SK-N-SH (cell line): ENCODE measurements around the gene TPST2. TPM values are rescaled to one million over a fixed set of nuclear protein-coding genes. Genes with fewer than 3 reads are reported as not detected.
A peak's percentile ranks its signal among the peaks of the same experiment; 100 is the strongest.

Source experiments
- CTCF ChIA-PET: fragments of 300-600, 350-600 bp; formaldehyde crosslinking; extraction: SDS; loops from one replicate; lab custom pipeline; 2021; lab: Yijun Ruan, JAX
- POLR2A ChIA-PET: fragments of 350-600 bp; sonication (Branson Sonifier 250); formaldehyde crosslinking; extraction: SDS; loops from one replicate; lab custom pipeline; 2020; ENCODE audit warnings: antibody characterized with exemption, inconsistent platforms; lab: Yijun Ruan, JAX
- DNase-seq: peaks from one replicate; pipeline ENCODE4 v3.0.0; 2012
- H2AFZ ChIP-seq: fragments of 200-600 bp; sonication (generic); 2 replicates; pipeline ENCODE4 v1.8.1; 2016; ENCODE audit warnings: antibody characterized with exemption, mild to moderate bottlenecking, low read depth
- H3F3A ChIP-seq: fragments of 200-600 bp; sonication (generic); replicated peaks from 2 replicates; pipeline ENCODE3; 2016; ENCODE audit warnings: antibody characterized with exemption, mild to moderate bottlenecking; ENCODE audit not compliant: insufficient read depth
- H3K27ac ChIP-seq, 2 experiments: fragments of 200-500 bp in 1 of 2; fragments of 200-600 bp in 1 of 2; sonication (Bioruptor generic) in 1 of 2; sonication (generic), shearing (Covaris generic) in 1 of 2; 2 replicates each; pipeline versions ENCODE4 v1.5.1 to v1.6.1; 2014 to 2016; ENCODE audit warnings: low read depth in 2 of 2, inconsistent platforms in 1 of 2, low read length in 1 of 2, mild to moderate bottlenecking in 1 of 2, mixed read lengths in 1 of 2
- H3K27me3 ChIP-seq: fragments of 200-600 bp; sonication (generic), shearing (Covaris generic); 2 replicates; pipeline ENCODE4 v1.6.1; 2016; ENCODE audit warnings: mixed run types; ENCODE audit not compliant: insufficient read depth
- H3K36me3 ChIP-seq, 2 experiments: fragments of 200-500 bp in 1 of 2; fragments of 200-600 bp in 1 of 2; sonication (Bioruptor generic) in 1 of 2; sonication (generic) in 1 of 2; replicated peaks in 1 of 2; 2 replicates each; pipeline versions ENCODE3 to v1.5.1; 2014 to 2016; ENCODE audit warnings: low read length in 1 of 2, mild to moderate bottlenecking in 1 of 2; ENCODE audit not compliant: insufficient read depth in 2 of 2, control insufficient read depth in 1 of 2
- H3K4me1 ChIP-seq, 2 experiments: fragments of 200-500 bp in 1 of 2; fragments of 200-600 bp in 1 of 2; sonication (Bioruptor generic) in 1 of 2; sonication (generic), shearing (Covaris generic) in 1 of 2; 2 replicates each; pipeline versions ENCODE4 v1.5.1 to v1.6.1; 2014 to 2016; ENCODE audit warnings: low read depth in 1 of 2, low read length in 1 of 2, mixed run types in 1 of 2; ENCODE audit not compliant: insufficient read depth in 2 of 2, control insufficient read depth in 1 of 2
- H3K4me2 ChIP-seq: fragments of 200-600 bp; sonication (generic), shearing (Covaris generic); 2 replicates; pipeline ENCODE4 v1.6.1; 2017; ENCODE audit warnings: mixed run types
- H3K4me3 ChIP-seq, 2 experiments: fragments of 200-500 bp in 1 of 2; fragments of 200-600 bp in 1 of 2; sonication (Bioruptor generic) in 1 of 2; sonication (generic), shearing (Covaris generic) in 1 of 2; 2 replicates each; pipeline versions ENCODE4 v1.5.1 to v1.8.1; 2014 to 2016; ENCODE audit warnings: low read depth in 2 of 2, inconsistent platforms in 1 of 2, low read length in 1 of 2, mild to moderate bottlenecking in 1 of 2, mixed read lengths in 1 of 2, moderate library complexity in 1 of 2
- H3K79me2 ChIP-seq: fragments of 200-600 bp; sonication (generic); 2 replicates; pipeline ENCODE4 v1.8.1; 2017; ENCODE audit warnings: mild to moderate bottlenecking; ENCODE audit not compliant: insufficient read depth
- H3K9ac ChIP-seq: fragments of 200-600 bp; sonication (generic); 2 replicates; pipeline ENCODE4 v1.6.1; 2017; ENCODE audit warnings: mixed run types
- H3K9me2 ChIP-seq: fragments of 200-600 bp; sonication (generic); 2 replicates; pipeline ENCODE4 v1.6.1; 2017; ENCODE audit warnings: mixed run types
- H3K9me3 ChIP-seq: fragments of 200-600 bp; sonication (generic); 2 replicates; pipeline ENCODE4 v1.6.1; 2017; ENCODE audit warnings: mixed run types, mild to moderate bottlenecking, moderate library complexity
- H4K20me1 ChIP-seq: fragments of 200-600 bp; sonication (generic); 2 replicates; pipeline ENCODE4 v1.6.1; 2017; ENCODE audit warnings: mild to moderate bottlenecking, mixed run types; ENCODE audit not compliant: insufficient read depth
- CHD2 ChIP-seq: fragments of 150-350 bp; IDR thresholded peaks from 2 replicates; pipeline ENCODE4 v1.6.1; 2018; ENCODE audit warnings: low read length; ENCODE audit not compliant: partially characterized antibody
- FOXM1 ChIP-seq: IDR thresholded peaks from 2 replicates; pipeline ENCODE4 v1.4.0; 2012; ENCODE audit warnings: low read depth, mild to moderate bottlenecking
- GABPA ChIP-seq: IDR thresholded peaks from 2 replicates; pipeline ENCODE4 v1.4.0; 2012; ENCODE audit warnings: low read depth, mild to moderate bottlenecking
- GATA2 ChIP-seq: sonication (generic); formaldehyde crosslinking; IDR thresholded peaks from 2 replicates; pipeline ENCODE4 v1.5.0; 2020; ENCODE audit warnings: mild to moderate bottlenecking, missing genetic modification reagents
- MXI1 ChIP-seq: IDR thresholded peaks from 2 replicates; pipeline ENCODE4 v1.6.1; 2012; ENCODE audit warnings: mild to moderate bottlenecking, low read depth, low read length, improper control_type of control experiment
- TCF12 ChIP-seq: IDR thresholded peaks from 2 replicates; pipeline ENCODE4 v1.4.0; 2012
- TEAD4 ChIP-seq: IDR thresholded peaks from 2 replicates; pipeline ENCODE4 v1.4.0; 2012; ENCODE audit warnings: mild to moderate bottlenecking, borderline replicate concordance; ENCODE audit not compliant: insufficient read depth
- YY1 ChIP-seq: IDR thresholded peaks from 2 replicates; pipeline ENCODE4 v1.4.0; 2012; ENCODE audit warnings: low read depth, mild to moderate bottlenecking
- WGBS: methylation state at CpG from one replicate; pipeline ENCODE4 v1.1.6; 2017; ENCODE audit warnings: low lambda C conversion rate; 5-methylcytosine and 5-hydroxymethylcytosine counted together
- polyA plus RNA-seq, 3 experiments: library from polyadenylated mRNA; depleted of rRNA; stranded (reverse); fragments of >200 nt; gene quantifications; 2 replicates each; pipeline ENCODE4 v1.2.3, GENCODE V29; 2012
- TF ChIP-seq, protein P1 (sequence below): IDR thresholded peaks from 2 replicates; pipeline ENCODE4 v1.4.0; 2012; ENCODE audit warnings: low read depth
- TF ChIP-seq, protein P2 (sequence below): IDR thresholded peaks from 2 replicates; pipeline ENCODE4 v1.4.0; 2012; ENCODE audit warnings: low read depth, borderline replicate concordance

TPST2 gene
- polyA plus RNA-seq, 1 of the 3 experiments (the other 2 are of a cell fraction), result 58.4 TPM

GRCh38 chr22:26482161-26482560, 107.8 kb downstream of the TPST2 start (continued):
- TF ChIP-seq, protein P1, sequence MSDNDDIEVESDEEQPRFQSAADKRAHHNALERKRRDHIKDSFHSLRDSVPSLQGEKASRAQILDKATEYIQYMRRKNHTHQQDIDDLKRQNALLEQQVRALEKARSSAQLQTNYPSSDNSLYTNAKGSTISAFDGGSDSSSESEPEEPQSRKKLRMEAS, result no peak
- TF ChIP-seq GABPA, result no peak
- TF ChIP-seq FOXM1, result no peak
- no peak for TF ChIP-seq MXI1

DNA sequence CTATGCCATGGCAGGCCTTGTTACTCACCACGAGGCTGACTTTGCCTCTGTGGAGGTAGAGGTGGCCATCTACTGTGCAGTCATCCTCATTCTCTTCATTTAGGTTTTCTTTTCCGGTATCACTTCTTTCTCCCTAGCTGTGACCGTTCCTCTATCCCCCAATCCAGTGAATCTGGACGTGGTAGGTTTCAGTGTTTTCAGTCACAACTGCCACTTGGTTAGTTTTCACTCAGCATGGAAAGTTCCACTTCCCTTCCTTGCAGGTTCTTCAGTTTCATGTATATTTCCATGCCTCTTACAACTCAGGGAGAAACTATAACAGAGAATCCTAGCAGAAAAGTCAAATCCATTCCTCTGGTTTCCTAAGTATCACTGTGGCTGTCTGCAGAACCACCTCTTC, 108.2 kb downstream of the TPST2 start:
- no peak for DNase-seq
- Histone ChIP-seq H3K4me3 (no peak overlapping the region), H3K4me2 (peak overlapping the region; percentile 89; the same call in 1 of the 2 replicates), H3K9me3 (no peaks in the 10 kb centered on the region), H3K9ac (no peak overlapping the region), H3K4me1 (peaks cover 4 to 27% of the 10 kb centered on the region in 2 experiments; a peak in 3 of 4 replicates), H3K27ac (no peak overlapping the region), H2AFZ (no peak overlapping the region), H3F3A (no peaks in the 10 kb centered on the region), H4K20me1 (no peaks in the 10 kb centered on the region), H3K9me2 (no peaks in the 10 kb centered on the region), H3K79me2 (peaks cover 83% of the 10 kb centered on the region), H3K36me3 (peaks cover 2 to 12% of the 10 kb centered on the region in 2 experiments), H3K27me3 (no peaks in the 10 kb centered on the region)
- CTCF ChIA-PET, result interaction anchor here (0.6 to 1.8 kb wide), 7 partner anchors 16 to 1279 kb away, joined by 3 to 4 read pairs (median 3); no protein-coding TSS in a partner anchor
- WGBS, result 80% methylated on average over 4 of the region's 4 CpGs
- TF ChIP-seq TEAD4 (no peak), YY1 (no peak), TCF12 (no peak), CHD2 (no peak)
- POLR2A ChIA-PET, result interaction anchor here (1.2 kb wide), 1 partner anchor 191 kb away, joined by 3 read pairs; no protein-coding TSS in a partner anchor

DNA sequence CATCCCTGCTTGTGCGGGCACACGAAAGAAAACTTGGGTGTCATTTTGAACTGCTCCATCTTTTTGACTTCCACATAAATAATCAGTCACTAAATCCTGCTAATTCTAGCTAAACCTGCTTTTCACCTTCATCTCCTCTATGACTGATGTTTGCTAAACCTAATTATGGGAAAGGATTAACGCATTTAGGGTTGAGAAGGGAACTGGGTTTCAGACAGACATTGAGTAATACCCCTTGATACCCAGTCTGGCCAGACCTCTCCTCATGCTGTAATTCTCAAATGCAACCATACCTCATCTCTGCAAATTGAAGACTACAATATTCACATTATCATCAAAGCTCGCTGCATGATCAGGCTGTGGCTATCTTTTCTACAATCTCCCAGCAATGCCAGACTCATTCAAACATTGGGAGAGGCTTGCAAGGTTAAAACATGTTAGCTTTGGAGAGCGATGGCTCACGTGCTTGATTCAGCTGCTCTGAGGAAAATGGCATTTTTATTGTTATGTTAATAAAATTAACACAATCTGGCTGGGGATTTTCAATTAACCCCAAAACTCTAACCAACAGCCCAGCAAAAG, 108.7 kb downstream of the TPST2 start:
- CTCF ChIA-PET, result interaction anchor here (1.1 to 1.8 kb wide), 5 partner anchors 15 to 114 kb away, joined by 3 to 4 read pairs (median 3); no protein-coding TSS in a partner anchor
- H3K4me1 ChIP-seq, result peaks cover 4 to 27% of the 10 kb centered on the region in 2 experiments; a peak in 3 of 4 replicates
- TF ChIP-seq, protein P2, sequence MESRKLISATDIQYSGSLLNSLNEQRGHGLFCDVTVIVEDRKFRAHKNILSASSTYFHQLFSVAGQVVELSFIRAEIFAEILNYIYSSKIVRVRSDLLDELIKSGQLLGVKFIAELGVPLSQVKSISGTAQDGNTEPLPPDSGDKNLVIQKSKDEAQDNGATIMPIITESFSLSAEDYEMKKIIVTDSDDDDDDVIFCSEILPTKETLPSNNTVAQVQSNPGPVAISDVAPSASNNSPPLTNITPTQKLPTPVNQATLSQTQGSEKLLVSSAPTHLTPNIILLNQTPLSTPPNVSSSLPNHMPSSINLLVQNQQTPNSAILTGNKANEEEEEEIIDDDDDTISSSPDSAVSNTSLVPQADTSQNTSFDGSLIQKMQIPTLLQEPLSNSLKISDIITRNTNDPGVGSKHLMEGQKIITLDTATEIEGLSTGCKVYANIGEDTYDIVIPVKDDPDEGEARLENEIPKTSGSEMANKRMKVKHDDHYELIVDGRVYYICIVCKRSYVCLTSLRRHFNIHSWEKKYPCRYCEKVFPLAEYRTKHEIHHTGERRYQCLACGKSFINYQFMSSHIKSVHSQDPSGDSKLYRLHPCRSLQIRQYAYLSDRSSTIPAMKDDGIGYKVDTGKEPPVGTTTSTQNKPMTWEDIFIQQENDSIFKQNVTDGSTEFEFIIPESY, result no peak
- peak; percentile 54 for TF ChIP-seq GATA2 (CRISPR knock-in tag)
- TF ChIP-seq, all 33 proteins: peak for 1
- peaks cover 78% of the 10 kb centered on the region for H3K79me2 ChIP-seq
- WGBS, result 67% methylated on average over 6 of the region's 6 CpGs
- POLR2A ChIA-PET, result interaction anchor here (1.2 kb wide), 1 partner anchor 191 kb away, joined by 3 read pairs; no protein-coding TSS in a partner anchor
- no peak overlapping the region for H3K9ac ChIP-seq
- H4K20me1 ChIP-seq, result no peaks in the 10 kb centered on the region
- H3K27ac ChIP-seq, result peak overlapping the region in 1 of 2 experiments; percentile 8; a peak in 1 of 4 replicates
- no peak overlapping the region for H2AFZ ChIP-seq
- H3K4me2 ChIP-seq, result no peak overlapping the region
- no peaks in the 10 kb centered on the region for H3K9me3 ChIP-seq
- H3K36me3 ChIP-seq, result peaks cover 7 to 15% of the 10 kb centered on the region in 2 experiments
- DNase-seq, result no peak
- no peaks in the 10 kb centered on the region for H3K27me3 ChIP-seq
- H3K9me2 ChIP-seq, result no peaks in the 10 kb centered on the region
- no peak overlapping the region for H3K4me3 ChIP-seq
- no peaks in the 10 kb centered on the region for H3F3A ChIP-seq
